SK-N-SH (cell line): ENCODE measurements around the gene TPM4. TPM values are rescaled to one million over a fixed set of nuclear protein-coding genes. Genes with fewer than 3 reads are reported as not detected.

Experiments
- CTCF ChIA-PET: fragments of 300-600, 350-600 bp; formaldehyde crosslinking; extraction: SDS; loops from one replicate; lab custom pipeline; 2021; lab: Yijun Ruan, JAX
- POLR2A ChIA-PET: fragments of 350-600 bp; sonication (Branson Sonifier 250); formaldehyde crosslinking; extraction: SDS; loops from one replicate; lab custom pipeline; 2020; ENCODE audit warnings: antibody characterized with exemption, inconsistent platforms; lab: Yijun Ruan, JAX
- DNase-seq: peaks from one replicate; pipeline ENCODE4 v3.0.0; 2012
- H2AFZ ChIP-seq: fragments of 200-600 bp; sonication (generic); 2 replicates; pipeline ENCODE4 v1.8.1; 2016; ENCODE audit warnings: antibody characterized with exemption, mild to moderate bottlenecking, low read depth
- H3F3A ChIP-seq: fragments of 200-600 bp; sonication (generic); replicated peaks from 2 replicates; pipeline ENCODE3; 2016; ENCODE audit warnings: antibody characterized with exemption, mild to moderate bottlenecking; ENCODE audit not compliant: insufficient read depth
- H3K27ac ChIP-seq, 2 experiments: fragments of 200-500 bp in 1 of 2; fragments of 200-600 bp in 1 of 2; sonication (Bioruptor generic) in 1 of 2; sonication (generic), shearing (Covaris generic) in 1 of 2; 2 replicates each; pipeline versions ENCODE4 v1.5.1 to v1.6.1; 2014 to 2016; ENCODE audit warnings: low read depth in 2 of 2, inconsistent platforms in 1 of 2, low read length in 1 of 2, mild to moderate bottlenecking in 1 of 2, mixed read lengths in 1 of 2
- H3K27me3 ChIP-seq: fragments of 200-600 bp; sonication (generic), shearing (Covaris generic); 2 replicates; pipeline ENCODE4 v1.6.1; 2016; ENCODE audit warnings: mixed run types; ENCODE audit not compliant: insufficient read depth
- H3K36me3 ChIP-seq, 2 experiments: fragments of 200-500 bp in 1 of 2; fragments of 200-600 bp in 1 of 2; sonication (Bioruptor generic) in 1 of 2; sonication (generic) in 1 of 2; replicated peaks in 1 of 2; 2 replicates each; pipeline versions ENCODE3 to v1.5.1; 2014 to 2016; ENCODE audit warnings: low read length in 1 of 2, mild to moderate bottlenecking in 1 of 2; ENCODE audit not compliant: insufficient read depth in 2 of 2, control insufficient read depth in 1 of 2
- H3K4me1 ChIP-seq, 2 experiments: fragments of 200-500 bp in 1 of 2; fragments of 200-600 bp in 1 of 2; sonication (Bioruptor generic) in 1 of 2; sonication (generic), shearing (Covaris generic) in 1 of 2; 2 replicates each; pipeline versions ENCODE4 v1.5.1 to v1.6.1; 2014 to 2016; ENCODE audit warnings: low read depth in 1 of 2, low read length in 1 of 2, mixed run types in 1 of 2; ENCODE audit not compliant: insufficient read depth in 2 of 2, control insufficient read depth in 1 of 2
- H3K4me2 ChIP-seq: fragments of 200-600 bp; sonication (generic), shearing (Covaris generic); 2 replicates; pipeline ENCODE4 v1.6.1; 2017; ENCODE audit warnings: mixed run types
- H3K4me3 ChIP-seq, 2 experiments: fragments of 200-500 bp in 1 of 2; fragments of 200-600 bp in 1 of 2; sonication (Bioruptor generic) in 1 of 2; sonication (generic), shearing (Covaris generic) in 1 of 2; 2 replicates each; pipeline versions ENCODE4 v1.5.1 to v1.8.1; 2014 to 2016; ENCODE audit warnings: low read depth in 2 of 2, inconsistent platforms in 1 of 2, low read length in 1 of 2, mild to moderate bottlenecking in 1 of 2, mixed read lengths in 1 of 2, moderate library complexity in 1 of 2
- H3K79me2 ChIP-seq: fragments of 200-600 bp; sonication (generic); 2 replicates; pipeline ENCODE4 v1.8.1; 2017; ENCODE audit warnings: mild to moderate bottlenecking; ENCODE audit not compliant: insufficient read depth
- H3K9ac ChIP-seq: fragments of 200-600 bp; sonication (generic); 2 replicates; pipeline ENCODE4 v1.6.1; 2017; ENCODE audit warnings: mixed run types
- H3K9me2 ChIP-seq: fragments of 200-600 bp; sonication (generic); 2 replicates; pipeline ENCODE4 v1.6.1; 2017; ENCODE audit warnings: mixed run types
- H3K9me3 ChIP-seq: fragments of 200-600 bp; sonication (generic); 2 replicates; pipeline ENCODE4 v1.6.1; 2017; ENCODE audit warnings: mixed run types, mild to moderate bottlenecking, moderate library complexity
- H4K20me1 ChIP-seq: fragments of 200-600 bp; sonication (generic); 2 replicates; pipeline ENCODE4 v1.6.1; 2017; ENCODE audit warnings: mild to moderate bottlenecking, mixed run types; ENCODE audit not compliant: insufficient read depth
- CHD2 ChIP-seq: fragments of 150-350 bp; IDR thresholded peaks from 2 replicates; pipeline ENCODE4 v1.6.1; 2018; ENCODE audit warnings: low read length; ENCODE audit not compliant: partially characterized antibody
- CTCF ChIP-seq: fragments of 200-600 bp; sonication (generic); IDR thresholded peaks from 2 replicates; pipeline ENCODE4 v1.6.1; 2017; ENCODE audit warnings: antibody characterized with exemption, mild to moderate bottlenecking, moderate library complexity
- ELF1 ChIP-seq: IDR thresholded peaks from 2 replicates; pipeline ENCODE4 v1.4.0; 2012
- EP300 ChIP-seq, 2 experiments: IDR thresholded peaks; 2 replicates each; pipeline versions ENCODE4 v1.4.0 to v1.6.1; 2012; ENCODE audit warnings: borderline replicate concordance in 1 of 2, low read depth in 1 of 2, low read length in 1 of 2
- EZH2phosphoT487 ChIP-seq: fragments of 200-600 bp; sonication (generic); IDR thresholded peaks from 2 replicates; pipeline ENCODE4 v1.6.1; 2017; ENCODE audit warnings: low read depth, mixed run types, mild to moderate bottlenecking, antibody characterized with exemption, moderate library complexity, borderline replicate concordance
- GABPA ChIP-seq: IDR thresholded peaks from 2 replicates; pipeline ENCODE4 v1.4.0; 2012; ENCODE audit warnings: low read depth, mild to moderate bottlenecking
- MXI1 ChIP-seq: IDR thresholded peaks from 2 replicates; pipeline ENCODE4 v1.6.1; 2012; ENCODE audit warnings: mild to moderate bottlenecking, low read depth, low read length, improper control_type of control experiment
- NRF1 ChIP-seq: IDR thresholded peaks from 2 replicates; pipeline ENCODE4 v1.6.1; 2012; ENCODE audit warnings: low read depth, mild to moderate bottlenecking, low read length
- PBX3 ChIP-seq: IDR thresholded peaks from 2 replicates; pipeline ENCODE4; 2012
- POLR2AphosphoS5 ChIP-seq: IDR thresholded peaks from 2 replicates; pipeline ENCODE4 v1.6.1; 2012; ENCODE audit warnings: low read depth, low read length
- RCOR1 ChIP-seq: fragments of 150-350 bp; IDR thresholded peaks from 2 replicates; pipeline ENCODE4 v1.6.1; 2017; ENCODE audit warnings: antibody characterized with exemption, low read length
- SIN3A ChIP-seq: IDR thresholded peaks from 2 replicates; pipeline ENCODE4 v1.6.1; 2012; ENCODE audit warnings: low read depth, mild to moderate bottlenecking, low read length, moderate library complexity, borderline replicate concordance
- TAF1 ChIP-seq: IDR thresholded peaks from 2 replicates; pipeline ENCODE4 v1.6.1; 2012; ENCODE audit warnings: low read depth, mild to moderate bottlenecking, low read length, moderate library complexity, borderline replicate concordance
- TEAD4 ChIP-seq: IDR thresholded peaks from 2 replicates; pipeline ENCODE4 v1.4.0; 2012; ENCODE audit warnings: mild to moderate bottlenecking, borderline replicate concordance; ENCODE audit not compliant: insufficient read depth
- USF1 ChIP-seq: IDR thresholded peaks from 2 replicates; pipeline ENCODE4 v1.4.0; 2012; ENCODE audit warnings: low read depth, borderline replicate concordance
- YY1 ChIP-seq: IDR thresholded peaks from 2 replicates; pipeline ENCODE4 v1.4.0; 2012; ENCODE audit warnings: low read depth, mild to moderate bottlenecking
- ZBTB33 ChIP-seq: IDR thresholded peaks from 2 replicates; pipeline ENCODE4 v1.4.0; 2012; ENCODE audit warnings: low read depth, borderline replicate concordance
- WGBS: methylation state at CpG from one replicate; pipeline ENCODE4 v1.1.6; 2017; ENCODE audit warnings: low lambda C conversion rate; 5-methylcytosine and 5-hydroxymethylcytosine counted together
- polyA plus RNA-seq, 3 experiments: library from polyadenylated mRNA; depleted of rRNA; stranded (reverse); fragments of >200 nt; gene quantifications; 2 replicates each; pipeline ENCODE4 v1.2.3, GENCODE V29; 2012

The TPM4 gene
- polyA plus RNA-seq (2012; rRNA removed) = 415 and 440 TPM in 2 replicates
- polyA plus RNA-seq (2012; cell fraction: cytosol; rRNA removed) = 478 and 600 TPM in 2 replicates
- polyA plus RNA-seq (2012; cell fraction: nucleus; rRNA removed) = 280 and 324 TPM in 2 replicates

- 5% methylated on average over 13 of the region's 101 CpGs for WGBS
- Histone ChIP-seq H3K27ac (peak within 1 kb of the TSS; percentile 99), H3K4me3 (peak within 1 kb of the TSS; percentile 74 to 78), H4K20me1 (peaks cover 16% of the 10 kb centered on the region), H3K4me2 (peak within 1 kb of the TSS; percentile 99), H3K9me3 (no peaks in the 10 kb centered on the region), H3K27me3 (no peaks in the 10 kb centered on the region), H3K36me3 (peaks cover 4 to 28% of the 10 kb centered on the region in 2 experiments), H2AFZ (peak within 1 kb of the TSS; percentile 48), H3F3A (peaks cover 46% of the 10 kb centered on the region), H3K9ac (peak within 1 kb of the TSS; percentile 98), H3K79me2 (peaks cover 41% of the 10 kb centered on the region), H3K9me2 (no peaks in the 10 kb centered on the region), H3K4me1 (peaks cover 12 to 14% of the 10 kb centered on the region in 2 experiments)
- TF ChIP-seq TAF1 (0 out of 2 replicates have a peak, but pooled peaks have one; percentile 63), EP300 (IDR thresholded peaks at IDR 0.05; ENCODE audit: borderline replicate concordance in 1 of 2, low read depth in 1 of 2, low read length in 1 of 2) (no peak), CHD2 (peak; percentile 56), TEAD4 (no peak), POLR2AphosphoS5 (peak; percentile 67), ZBTB33 (no peak), SIN3A (no peak), USF1 (no peak)
- CTCF ChIA-PET = interaction anchor here (1.8 to 7.7 kb wide), 5 partner anchors 14 to 106 kb away, joined by 4 to 90 read pairs (median 24); partner anchors contain the start of gene RAB8A
- peak; percentile 86 for DNase-seq
- POLR2A ChIA-PET = interaction anchor here (0.9 to 1.6 kb wide), 3 partner anchors 12 to 109 kb away, joined by 3 to 10 read pairs (median 4); partner anchors contain the start of gene FAM32A
These were observed at the start of gene TPM4 for GRCh38 chr19:16076154-16076957. Gene TPM4, plus strand, starts transcription at chr19:16076495. Its CDS starts 71 bp downstream, at chr19:16076566.

- ChIA-PET CTCF (interaction anchor here (0.5 to 3.2 kb wide), 3 partner anchors 14 to 86 kb away, joined by 3 to 19 read pairs (median 4); no protein-coding TSS in a partner anchor), POLR2A (no interaction called here)
- Histone ChIP-seq H3K9me3 (no peaks in the 10 kb centered on the region), H3K27ac (no peak overlapping the region), H3K36me3 (no peaks in the 10 kb centered on the region), H2AFZ (no peak overlapping the region), H3K79me2 (no peaks in the 10 kb centered on the region), H3K27me3 (no peaks in the 10 kb centered on the region; the same call in 1 of the 2 replicates), H3F3A (no peaks in the 10 kb centered on the region), H3K4me3 (no peak overlapping the region), H3K4me1 (no peaks in the 10 kb centered on the region), H3K9me2 (no peaks in the 10 kb centered on the region), H3K4me2 (no peak overlapping the region), H4K20me1 (no peaks in the 10 kb centered on the region), H3K9ac (no peak overlapping the region)
- WGBS = 30% methylated on average over 7 of the region's 7 CpGs
- DNase-seq = peak; percentile 4
- TF ChIP-seq GABPA (no peak), RCOR1 (no peak), SIN3A (no peak), NRF1 (no peak), YY1 (no peak), EZH2phosphoT487 (no peak), CTCF (no peak), TAF1 (no peak), ELF1 (no peak), TEAD4 (no peak), MXI1 (no peak), PBX3 (no peak), POLR2AphosphoS5 (no peak), USF1 (no peak)
These were observed 49.5 kb upstream of the TPM4 start for GRCh38 chr19:16026756-16027155.
